SK-N-MC (cell line): ENCODE measurements around the gene PGM2.

Experiments
- EZH2 ChIP-seq: fragments of 200-600 bp; sonication (generic); IDR thresholded peaks from one replicate; pipeline ENCODE4 v1.6.1; 2017; ENCODE audit warnings: antibody characterized with exemption
- FOXP2 ChIP-seq: optimal IDR thresholded peaks from 2 replicates; pipeline ENCODE3; 2011; ENCODE audit warnings: mild to moderate bottlenecking, moderate library complexity; ENCODE audit not compliant: insufficient read depth; ENCODE audit errors: extremely low read length, control extremely low read depth
- POLR2AphosphoS5 ChIP-seq: IDR thresholded peaks from 2 replicates; pipeline ENCODE4 v1.6.1; 2012; ENCODE audit warnings: mild to moderate bottlenecking, low read depth, low read length, borderline replicate concordance

DNA sequence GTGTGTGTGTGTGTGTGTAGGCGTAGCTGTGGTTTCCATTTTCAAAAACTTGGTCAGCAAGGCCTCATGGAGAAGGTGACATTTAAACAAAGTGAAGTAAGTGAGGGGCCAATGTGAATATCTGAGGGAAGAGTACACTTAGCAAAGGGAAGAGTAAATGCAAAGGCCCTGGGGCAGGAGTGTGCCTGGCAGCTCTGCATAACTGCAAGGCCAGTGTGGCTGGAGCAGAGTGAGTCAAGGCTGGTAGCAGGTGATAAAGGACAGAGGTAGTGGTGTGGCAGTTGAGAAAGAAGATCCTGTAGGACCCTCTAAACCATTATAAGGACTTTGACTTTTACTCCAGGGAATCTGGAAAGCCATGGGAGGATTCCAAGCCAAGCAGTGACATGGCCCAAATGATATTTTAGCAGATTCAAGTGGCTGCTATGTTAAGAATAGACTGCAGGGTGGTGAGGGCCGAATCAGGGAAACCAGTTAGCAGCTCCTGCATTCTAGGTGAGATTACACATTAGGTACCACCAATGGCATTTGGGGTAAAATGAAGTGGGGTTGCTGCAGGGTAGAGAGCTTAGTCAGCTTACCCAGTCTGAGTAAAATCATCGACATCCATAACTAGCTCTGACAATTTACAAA lies 58.5 kb downstream of the PGM2 start:
- TF ChIP-seq EZH2 (no peak), POLR2AphosphoS5 (no peak), FOXP2 (no peak)
